WTC11 (cell line): Measurements from ENCODE around the gene TAPT1. TPM values are rescaled to one million over a fixed set of nuclear protein-coding genes. Genes with fewer than 3 reads are reported as not detected.

ENCODE experiments used
- ATAC-seq: fragments of 200-7000 bp; cut with Tn5 transposase; 2 replicates; pipeline ENCODE4 v1.10.0; 2021; ENCODE audit warnings: mild to moderate bottlenecking, moderate library complexity
- CTCF ChIA-PET: fragments of 300-600 bp; sonication (Branson Sonifier 250); formaldehyde crosslinking; loops from one replicate; lab custom pipeline; 2021; ENCODE audit warnings: antibody characterized with exemption; lab: Charles Lee
- POLR2A ChIA-PET: fragments of 350-600 bp; sonication (Branson Sonifier 250); formaldehyde crosslinking; loops from one replicate; lab custom pipeline; 2021; ENCODE audit warnings: antibody characterized with exemption; lab: Charles Lee
- DNase-seq: peaks from one replicate; pipeline ENCODE4 v3.0.0; 2021; ENCODE audit warnings: low spot score
- H3K27ac Mint-ChIP-seq: 2 replicates; pipeline ENCODE4 v1.8.0; 2021; ENCODE audit warnings: mixed read lengths
- H3K27me3 Mint-ChIP-seq: 2 replicates; pipeline ENCODE4 v1.8.0; 2021; ENCODE audit warnings: low read depth, mild to moderate bottlenecking, moderate library complexity, mixed read lengths
- H3K36me3 Mint-ChIP-seq: 2 replicates; pipeline ENCODE4 v1.8.0; 2021; ENCODE audit warnings: mixed read lengths
- H3K4me1 Mint-ChIP-seq: 2 replicates; pipeline ENCODE4 v1.8.0; 2022; ENCODE audit warnings: mixed read lengths
- H3K4me3 Mint-ChIP-seq: 2 replicates; pipeline ENCODE4 v1.8.0; 2021; ENCODE audit warnings: mild to moderate bottlenecking, moderate library complexity, mixed read lengths
- H3K9me3 Mint-ChIP-seq: 2 replicates; pipeline ENCODE4 v1.8.0; 2021; ENCODE audit warnings: mixed read lengths
- ARID4B ChIP-seq: sonication (generic); formaldehyde crosslinking; IDR thresholded peaks from 2 replicates; pipeline ENCODE4 v1.8.0; 2023; ENCODE audit warnings: missing genetic modification reagents, mild to moderate bottlenecking, borderline replicate concordance
- ATF3 ChIP-seq: sonication (generic); formaldehyde crosslinking; conservative IDR thresholded peaks from 2 replicates; pipeline ENCODE4 v1.8.1; 2022; ENCODE audit warnings: mild to moderate bottlenecking, missing genetic modification reagents
- CBFB ChIP-seq: sonication (generic); formaldehyde crosslinking; IDR thresholded peaks from 2 replicates; pipeline ENCODE4 v1.8.1; 2022; ENCODE audit warnings: mild to moderate bottlenecking, low read depth, missing genetic modification reagents
- CTCF ChIP-seq: fragments of 200-600 bp; IDR thresholded peaks from 2 replicates; pipeline ENCODE4 v1.8.0; 2022; ENCODE audit warnings: antibody characterized with exemption
- E2F5 ChIP-seq: sonication (generic); formaldehyde crosslinking; IDR thresholded peaks from 2 replicates; pipeline ENCODE4 v1.8.1; 2022; ENCODE audit warnings: mild to moderate bottlenecking, moderate library complexity, missing genetic modification reagents
- EMX1 ChIP-seq: fragments of 250-450 bp; sonication (Bioruptor Pico); IDR thresholded peaks from 2 replicates; pipeline ENCODE4 v1.8.0; 2021; ENCODE audit warnings: mild to moderate bottlenecking
- ESRRA ChIP-seq: sonication (generic); formaldehyde crosslinking; IDR thresholded peaks from 2 replicates; pipeline ENCODE4 v1.8.1; 2022; ENCODE audit warnings: mild to moderate bottlenecking, missing genetic modification reagents, borderline replicate concordance
- FOXP1 ChIP-seq: sonication (generic); formaldehyde crosslinking; IDR thresholded peaks from 2 replicates; pipeline ENCODE4 v1.8.0; 2022; ENCODE audit warnings: missing genetic modification reagents, mild to moderate bottlenecking, moderate library complexity, borderline replicate concordance
- FOXP4 ChIP-seq: sonication (generic); formaldehyde crosslinking; IDR thresholded peaks from 2 replicates; pipeline ENCODE4 v1.8.0; 2022; ENCODE audit warnings: mild to moderate bottlenecking, missing genetic modification reagents
- JUN ChIP-seq: sonication (generic); formaldehyde crosslinking; IDR thresholded peaks from 2 replicates; pipeline ENCODE4 v1.8.0; 2023; ENCODE audit warnings: mild to moderate bottlenecking, missing genetic modification reagents
- MLX ChIP-seq: sonication (generic); formaldehyde crosslinking; IDR thresholded peaks from 2 replicates; pipeline ENCODE4 v1.8.1; 2023; ENCODE audit warnings: mild to moderate bottlenecking, missing genetic modification reagents, moderate library complexity
- MXD4 ChIP-seq: fragments of 250-450 bp; sonication (Bioruptor Pico); IDR thresholded peaks from 2 replicates; pipeline ENCODE4 v1.8.0; 2021; ENCODE audit warnings: mild to moderate bottlenecking, moderate library complexity, borderline replicate concordance
- NR2C2 ChIP-seq: sonication (generic); formaldehyde crosslinking; IDR thresholded peaks from 2 replicates; pipeline ENCODE4 v1.8.0; 2022; ENCODE audit warnings: mild to moderate bottlenecking, missing genetic modification reagents
- PRRX2 ChIP-seq: fragments of 250-450 bp; sonication (Bioruptor Pico); IDR thresholded peaks from 2 replicates; pipeline ENCODE4 v1.8.0; 2021; ENCODE audit warnings: mild to moderate bottlenecking
- RELA ChIP-seq: sonication (generic); formaldehyde crosslinking; IDR thresholded peaks from 2 replicates; pipeline ENCODE4 v1.8.1; 2022; ENCODE audit warnings: missing genetic modification reagents, mild to moderate bottlenecking, borderline replicate concordance
- RORB ChIP-seq: fragments of 250-450 bp; sonication (Bioruptor Pico); IDR thresholded peaks from 2 replicates; pipeline ENCODE4 v1.9.0; 2021; ENCODE audit warnings: mild to moderate bottlenecking
- TEAD1 ChIP-seq: sonication (generic); formaldehyde crosslinking; IDR thresholded peaks from 2 replicates; pipeline ENCODE4 v1.8.0; 2022; ENCODE audit warnings: mild to moderate bottlenecking, missing genetic modification reagents
- ZNF219 ChIP-seq: sonication (generic); formaldehyde crosslinking; IDR thresholded peaks from 2 replicates; pipeline ENCODE4 v1.8.0; 2023; ENCODE audit warnings: missing genetic modification reagents, mild to moderate bottlenecking, borderline replicate concordance
- ZNF232 ChIP-seq: sonication (generic); formaldehyde crosslinking; IDR thresholded peaks from 2 replicates; pipeline ENCODE4 v1.8.0; 2022; ENCODE audit warnings: mild to moderate bottlenecking, missing genetic modification reagents
- ZNF317 ChIP-seq: sonication (generic); formaldehyde crosslinking; IDR thresholded peaks from 2 replicates; pipeline ENCODE4 v1.8.1; 2023; ENCODE audit warnings: low read depth, mild to moderate bottlenecking, moderate library complexity, missing genetic modification reagents, borderline replicate concordance
- ZNF532 ChIP-seq: fragments of 250-450 bp; sonication (Bioruptor Pico); IDR thresholded peaks from 2 replicates; pipeline ENCODE4 v1.9.0; 2021; ENCODE audit warnings: mild to moderate bottlenecking, borderline replicate concordance
- total RNA-seq: library from RNA; stranded (reverse); gene quantifications from 3 replicates; pipeline ENCODE4 v1.2.3, GENCODE V29; 2021

The TAPT1 gene
- total RNA-seq, 1 experiment from 2014 or later, result 12.4 TPM

GRCh38 chr4:16192057-16192456 lies 34.2 kb downstream of the TAPT1 start (continued):
- no peak for TF ChIP-seq ZNF532 (CRISPR knock-in tag)
- no peak for TF ChIP-seq CBFB

- TF ChIP-seq ZNF219 (CRISPR knock-in tag) (no peak), ARID4B (CRISPR knock-in tag) (no peak), TEAD1 (CRISPR knock-in tag) (no peak), PRRX2 (no peak), JUN (CRISPR knock-in tag) (no peak), E2F5 (CRISPR knock-in tag) (no peak), ATF3 (CRISPR knock-in tag) (no peak), ZNF317 (CRISPR knock-in tag) (no peak), FOXP4 (no peak), RORB (CRISPR knock-in tag) (no peak), ESRRA (CRISPR knock-in tag) (no peak), NR2C2 (no peak), CTCF (no peak), MXD4 (CRISPR knock-in tag) (no peak), EMX1 (CRISPR knock-in tag) (no peak), ZNF232 (CRISPR knock-in tag) (no peak), MLX (CRISPR knock-in tag) (no peak), FOXP1 (CRISPR knock-in tag) (no peak), RELA (CRISPR knock-in tag) (no peak)
- TF ChIP-seq, all 79 proteins: peak for 0
- H3K27me3 Mint-ChIP-seq, result no peaks in the 10 kb centered on the region
- no peak for DNase-seq
- no peaks in the 10 kb centered on the region for H3K9me3 Mint-ChIP-seq
- H3K36me3 Mint-ChIP-seq, result peaks cover 5% of the 10 kb centered on the region
- H3K4me3 Mint-ChIP-seq, result no peak overlapping the region
- POLR2A ChIA-PET, result no interaction called here
- CTCF ChIA-PET, result no interaction called here
- no peak overlapping the region for H3K27ac Mint-ChIP-seq
- H3K4me1 Mint-ChIP-seq, result peaks cover 4% of the 10 kb centered on the region; the same call in 1 of the 2 replicates
- ATAC-seq, result no peak
Measured at GRCh38 chr4:16187455-16187854, 38.8 kb downstream of the TAPT1 start.
